Astrocyte (in vitro differentiated cells and primary cell): ENCODE measurements around the gene TMEM30A. TPM values are rescaled to one million over a fixed set of nuclear protein-coding genes. Genes with fewer than 3 reads are reported as not detected.

Experiments used
- DNase-seq: peaks from one replicate; pipeline ENCODE4 v3.0.0-alpha.2; 2010; ENCODE audit warnings: low read depth
- FAIRE-seq: peaks from 2 replicates; lab custom pipeline; 2011; peaks lifted over from hg19 to GRCh38; lab: Jason Lieb, UNC
- H2AFZ ChIP-seq: 2 replicates; pipeline ENCODE4 v1.6.0; 2012; ENCODE audit warnings: low read depth, low read length, inconsistent platforms
- H3K27ac ChIP-seq: 2 replicates; pipeline ENCODE4 v1.5.1; 2011; ENCODE audit warnings: low read depth, low read length, inconsistent platforms
- H3K27me3 ChIP-seq: 2 replicates; pipeline ENCODE4 v1.6.0; 2011; ENCODE audit warnings: low read length, inconsistent platforms; ENCODE audit not compliant: insufficient read depth
- H3K36me3 ChIP-seq: 2 replicates; pipeline ENCODE4 v1.5.1; 2011; ENCODE audit warnings: low read length, inconsistent platforms; ENCODE audit not compliant: insufficient read depth
- H3K4me1 ChIP-seq: 2 replicates; pipeline ENCODE4 v1.5.1; 2011; ENCODE audit warnings: low read length, inconsistent platforms; ENCODE audit not compliant: insufficient read depth
- H3K4me2 ChIP-seq: 2 replicates; pipeline ENCODE4 v1.6.0; 2012; ENCODE audit warnings: low read length, inconsistent platforms
- H3K4me3 ChIP-seq: 2 replicates; pipeline ENCODE4 v1.5.1; 2011; ENCODE audit warnings: low read depth, mild to moderate bottlenecking, low read length, inconsistent platforms; ENCODE audit not compliant: insufficient read depth
- H3K79me2 ChIP-seq: 2 replicates; pipeline ENCODE4 v1.6.0; 2012; ENCODE audit warnings: mild to moderate bottlenecking, low read length, inconsistent platforms; ENCODE audit not compliant: insufficient read depth
- H3K9ac ChIP-seq: 2 replicates; pipeline ENCODE4 v1.6.0; 2012; ENCODE audit warnings: mild to moderate bottlenecking, low read length, inconsistent platforms
- H3K9me3 ChIP-seq: 2 replicates; pipeline ENCODE4 v1.5.1; 2012; ENCODE audit warnings: low read depth, mild to moderate bottlenecking, low read length, inconsistent platforms; ENCODE audit not compliant: insufficient read depth
- H4K20me1 ChIP-seq: 2 replicates; pipeline ENCODE4 v1.6.0; 2012; ENCODE audit warnings: low read length, inconsistent platforms; ENCODE audit not compliant: insufficient read depth
- H3K27ac Mint-ChIP-seq: one replicate; pipeline ENCODE4 v1.8.0; 2021; ENCODE audit warnings: mild to moderate bottlenecking, mixed read lengths; ENCODE audit not compliant: unreplicated experiment
- H3K27me3 Mint-ChIP-seq: one replicate; pipeline ENCODE4 v1.8.0; 2021; ENCODE audit warnings: low read depth, mixed read lengths; ENCODE audit not compliant: unreplicated experiment
- H3K36me3 Mint-ChIP-seq: one replicate; pipeline ENCODE4 v1.8.0; 2021; ENCODE audit warnings: low read depth, mixed read lengths; ENCODE audit not compliant: unreplicated experiment
- H3K4me1 Mint-ChIP-seq: one replicate; pipeline ENCODE4 v1.8.0; 2021; ENCODE audit warnings: low read depth, mixed read lengths; ENCODE audit not compliant: unreplicated experiment
- H3K4me3 Mint-ChIP-seq: one replicate; pipeline ENCODE4 v1.8.0; 2021; ENCODE audit warnings: mild to moderate bottlenecking, moderate library complexity, mixed read lengths; ENCODE audit not compliant: unreplicated experiment
- H3K9me3 Mint-ChIP-seq: one replicate; pipeline ENCODE4 v1.8.0; 2021; ENCODE audit warnings: mild to moderate bottlenecking, mixed read lengths; ENCODE audit not compliant: unreplicated experiment
- EZH2 ChIP-seq: IDR thresholded peaks from 2 replicates; pipeline ENCODE4 v1.6.1; 2012; ENCODE audit warnings: mild to moderate bottlenecking, low read length, inconsistent platforms; ENCODE audit not compliant: insufficient read depth
- total RNA-seq: library from RNA; stranded (reverse); gene quantifications from 2 replicates; pipeline ENCODE4 v1.2.1, GENCODE V29; 2021
- TF ChIP-seq, protein P1 (sequence below): IDR thresholded peaks from 2 replicates; pipeline ENCODE4 v1.5.1; 2011; ENCODE audit warnings: low read depth, mild to moderate bottlenecking, inconsistent platforms, low read length, moderate library complexity; ENCODE audit not compliant: insufficient read depth

TMEM30A gene
- total RNA-seq, 1 donor from 2014 or later: 166 TPM

DNA sequence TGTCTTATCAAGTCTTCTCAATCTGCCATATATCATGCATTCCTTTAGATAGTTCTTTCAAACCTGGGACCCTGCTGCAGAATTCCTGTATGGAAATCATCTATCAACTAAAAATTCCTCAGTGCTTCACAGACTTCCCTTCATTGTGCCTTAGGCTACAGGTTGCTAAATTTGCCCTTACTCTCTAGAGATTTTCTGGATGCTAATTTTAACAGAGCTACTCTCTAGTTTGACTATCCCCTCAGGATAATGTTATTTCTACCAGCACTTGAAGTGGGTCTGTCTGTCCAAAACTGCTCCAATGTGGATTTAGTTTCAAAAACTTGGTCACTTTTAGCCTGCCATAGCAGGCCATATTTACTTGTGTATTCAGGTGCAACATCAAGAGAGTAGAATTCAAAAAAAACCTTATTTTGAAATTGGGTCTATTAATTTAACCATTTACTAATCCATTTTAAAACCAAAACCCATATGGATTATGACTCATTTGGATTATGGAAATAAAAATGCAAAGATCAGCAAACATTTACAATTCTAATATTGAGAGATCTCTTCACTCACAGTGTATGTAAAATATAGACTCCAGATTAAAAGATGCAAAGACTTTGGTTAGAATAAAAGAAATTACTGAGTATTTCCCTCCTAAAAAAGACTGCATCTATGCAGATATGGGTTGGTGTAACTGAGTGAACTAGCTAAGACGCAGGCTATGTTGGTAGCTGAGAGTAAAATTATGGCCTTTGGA, 27.1 kb downstream of the TMEM30A start:
- Histone ChIP-seq H3K4me3 (no peak overlapping the region), H3K4me2 (no peak overlapping the region), H3K9me3 (no peaks in the 10 kb centered on the region), H2AFZ (no peak overlapping the region), H3K27me3 (no peaks in the 10 kb centered on the region), H3K36me3 (peaks cover 18% of the 10 kb centered on the region), H3K79me2 (peaks cover 12% of the 10 kb centered on the region), H3K9ac (no peak overlapping the region), H3K4me1 (no peaks in the 10 kb centered on the region), H3K27ac (no peak overlapping the region), H4K20me1 (peaks cover 20% of the 10 kb centered on the region)
- FAIRE-seq: no peak
- H3K27ac Mint-ChIP-seq: no peak overlapping the region
- TF ChIP-seq, protein P1, sequence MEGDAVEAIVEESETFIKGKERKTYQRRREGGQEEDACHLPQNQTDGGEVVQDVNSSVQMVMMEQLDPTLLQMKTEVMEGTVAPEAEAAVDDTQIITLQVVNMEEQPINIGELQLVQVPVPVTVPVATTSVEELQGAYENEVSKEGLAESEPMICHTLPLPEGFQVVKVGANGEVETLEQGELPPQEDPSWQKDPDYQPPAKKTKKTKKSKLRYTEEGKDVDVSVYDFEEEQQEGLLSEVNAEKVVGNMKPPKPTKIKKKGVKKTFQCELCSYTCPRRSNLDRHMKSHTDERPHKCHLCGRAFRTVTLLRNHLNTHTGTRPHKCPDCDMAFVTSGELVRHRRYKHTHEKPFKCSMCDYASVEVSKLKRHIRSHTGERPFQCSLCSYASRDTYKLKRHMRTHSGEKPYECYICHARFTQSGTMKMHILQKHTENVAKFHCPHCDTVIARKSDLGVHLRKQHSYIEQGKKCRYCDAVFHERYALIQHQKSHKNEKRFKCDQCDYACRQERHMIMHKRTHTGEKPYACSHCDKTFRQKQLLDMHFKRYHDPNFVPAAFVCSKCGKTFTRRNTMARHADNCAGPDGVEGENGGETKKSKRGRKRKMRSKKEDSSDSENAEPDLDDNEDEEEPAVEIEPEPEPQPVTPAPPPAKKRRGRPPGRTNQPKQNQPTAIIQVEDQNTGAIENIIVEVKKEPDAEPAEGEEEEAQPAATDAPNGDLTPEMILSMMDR: no peak
- no peak for TF ChIP-seq EZH2
- H3K4me1 Mint-ChIP-seq: peaks cover 2% of the 10 kb centered on the region
- peaks cover 6% of the 10 kb centered on the region for H3K36me3 Mint-ChIP-seq
- H3K9me3 Mint-ChIP-seq: no peaks in the 10 kb centered on the region
- H3K4me3 Mint-ChIP-seq: no peak overlapping the region
- DNase-seq: no peak
- H3K27me3 Mint-ChIP-seq: no peaks in the 10 kb centered on the region

GRCh38 chr6:75250552-75250951, 34.0 kb downstream of the TMEM30A start:
- Mint-ChIP-seq H3K27me3 (no peaks in the 10 kb centered on the region), H3K9me3 (no peaks in the 10 kb centered on the region), H3K27ac (no peak overlapping the region), H3K36me3 (peaks cover under 1% of the 10 kb centered on the region), H3K4me3 (no peak overlapping the region), H3K4me1 (no peaks in the 10 kb centered on the region)
- FAIRE-seq: no peak
- H3K4me2 ChIP-seq: no peak overlapping the region
- no peak for TF ChIP-seq EZH2
- TF ChIP-seq, protein P1: no peak
- no peaks in the 10 kb centered on the region for H3K36me3 ChIP-seq
- peaks cover 6% of the 10 kb centered on the region for H4K20me1 ChIP-seq
- DNase-seq: no peak
- H3K9me3 ChIP-seq: no peaks in the 10 kb centered on the region
- H3K27me3 ChIP-seq: no peaks in the 10 kb centered on the region
- no peak overlapping the region for H2AFZ ChIP-seq
- H3K9ac ChIP-seq: no peak overlapping the region
- no peak overlapping the region for H3K27ac ChIP-seq
- no peak overlapping the region for H3K4me3 ChIP-seq
- H3K4me1 ChIP-seq: no peaks in the 10 kb centered on the region
- no peaks in the 10 kb centered on the region for H3K79me2 ChIP-seq

GRCh38 chr6:75249837-75250236, 34.8 kb downstream of the TMEM30A start:
- H3K36me3 ChIP-seq: no peaks in the 10 kb centered on the region
- H3K9me3 ChIP-seq: no peaks in the 10 kb centered on the region
- H3K4me1 ChIP-seq: no peaks in the 10 kb centered on the region
- H3K27me3 ChIP-seq: no peaks in the 10 kb centered on the region
- H3K27me3 Mint-ChIP-seq: no peaks in the 10 kb centered on the region
- H3K9me3 Mint-ChIP-seq: no peaks in the 10 kb centered on the region
- TF ChIP-seq EZH2: no peak
- TF ChIP-seq, protein P1: no peak
- no peak overlapping the region for H2AFZ ChIP-seq
- no peak overlapping the region for H3K4me2 ChIP-seq
- H3K4me1 Mint-ChIP-seq: no peaks in the 10 kb centered on the region
- H3K79me2 ChIP-seq: no peaks in the 10 kb centered on the region
- H3K36me3 Mint-ChIP-seq: no peaks in the 10 kb centered on the region
- no peak overlapping the region for H3K9ac ChIP-seq
- no peak overlapping the region for H3K4me3 ChIP-seq
- no peak for DNase-seq
- FAIRE-seq: no peak
- no peak overlapping the region for H3K27ac Mint-ChIP-seq
- no peak overlapping the region for H3K4me3 Mint-ChIP-seq
- no peak overlapping the region for H3K27ac ChIP-seq
- peaks cover 6% of the 10 kb centered on the region for H4K20me1 ChIP-seq
